ENCODE measurements around the gene IL36RN. TPM values are rescaled to one million over a fixed set of nuclear protein-coding genes. Genes with fewer than 3 reads are reported as not detected.
"Not testable (repeated sequence)": the region's sequence is repeated elsewhere in the genome, so short reads cannot be mapped to it uniquely, and the experiment has no call there.

The IL36RN gene
- total RNA-seq, 3 donors from 2014 or later = 0.61 to 3.9 (median 1.6) TPM

DNA sequence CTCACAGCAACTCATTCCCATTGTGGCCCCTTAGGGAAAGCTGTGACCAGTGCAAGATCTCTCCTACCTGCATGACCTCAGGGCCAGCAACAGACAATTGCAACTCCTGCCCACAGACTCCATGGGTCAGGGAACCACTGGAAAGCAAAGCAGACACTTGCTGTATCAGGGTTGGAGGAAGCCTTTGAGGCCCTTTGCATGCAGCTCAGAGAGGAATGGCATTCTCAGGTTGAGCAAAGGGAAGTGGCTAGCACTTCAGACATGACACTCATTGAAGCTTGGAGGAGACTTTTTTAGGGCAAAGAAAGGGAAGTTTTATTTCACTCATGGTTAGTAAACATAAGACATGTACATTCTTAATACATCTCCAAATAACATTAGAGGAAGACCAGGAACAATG is 30.9 kb downstream of the IL36RN start:
- ATAC-seq (no peak), DNase-seq (no peak)
- H3K27me3 Mint-ChIP-seq (ENCODE audit: low read depth) = peaks cover 2% of the 10 kb centered on the region
- no peaks in the 10 kb centered on the region for H3K4me1 Mint-ChIP-seq (ENCODE audit: low read depth)
- H3K36me3 Mint-ChIP-seq (ENCODE audit: insufficient read depth) = no peaks in the 10 kb centered on the region
- peaks cover under 1% of the 10 kb centered on the region for H3K9me3 Mint-ChIP-seq
- H3K4me3 Mint-ChIP-seq = no peak overlapping the region

- peaks cover 2% of the 10 kb centered on the region for H3K27me3 Mint-ChIP-seq (ENCODE audit: low read depth)
- no peaks in the 10 kb centered on the region for H3K36me3 Mint-ChIP-seq (ENCODE audit: insufficient read depth)
- no peak for DNase-seq
- H3K4me1 Mint-ChIP-seq (ENCODE audit: low read depth) = no peaks in the 10 kb centered on the region
- peaks cover 6% of the 10 kb centered on the region for H3K9me3 Mint-ChIP-seq
- no peak overlapping the region for H3K4me3 Mint-ChIP-seq
- ATAC-seq = no peak
Measured at GRCh38 chr2:113091231-113091896, 32.4 kb downstream of the IL36RN start.

DNA sequence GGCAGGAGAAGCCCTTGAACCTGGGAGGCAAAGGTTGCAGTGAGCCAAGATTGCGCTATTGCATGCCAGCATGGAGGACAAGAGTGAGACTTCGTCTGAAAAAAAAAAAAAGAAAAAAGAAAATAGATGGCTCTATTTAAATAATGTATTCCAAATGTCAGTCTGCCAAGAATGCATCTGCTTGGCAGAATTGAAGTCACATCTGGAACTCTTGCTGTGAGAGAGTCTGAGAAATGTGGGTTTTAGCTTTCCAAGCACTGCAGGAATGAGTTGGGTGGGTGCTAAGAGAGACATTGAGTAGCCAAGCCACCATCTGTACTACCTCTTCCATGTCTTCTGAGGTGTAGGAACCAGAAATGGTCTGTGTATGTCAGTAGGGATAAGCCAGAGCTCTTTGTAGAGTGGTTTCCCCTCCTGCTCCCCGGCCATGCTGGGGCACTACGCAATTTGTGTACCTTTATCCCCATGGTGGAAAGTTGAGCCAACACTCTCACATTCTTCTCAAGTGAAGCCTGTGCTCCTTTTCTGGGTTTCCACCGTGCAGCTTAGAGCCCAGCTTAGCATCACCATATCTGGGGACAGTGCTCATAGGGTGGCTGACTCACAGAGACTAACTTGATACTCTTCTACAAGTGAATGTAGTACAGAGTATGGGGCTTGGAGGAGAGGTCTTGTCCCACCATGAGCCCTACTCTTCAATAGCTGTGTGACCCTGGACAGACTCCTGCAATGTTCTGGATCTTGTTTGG is 34.0 kb downstream of the IL36RN start:
- Mint-ChIP-seq H3K4me1 (ENCODE audit: low read depth) (peaks cover 11% of the 10 kb centered on the region), H3K9me3 (peaks cover 14% of the 10 kb centered on the region), H3K36me3 (ENCODE audit: insufficient read depth) (no peaks in the 10 kb centered on the region), H3K27me3 (ENCODE audit: low read depth) (no peaks in the 10 kb centered on the region), H3K4me3 (no peak overlapping the region)
- no peak for DNase-seq
- no peak for ATAC-seq

GRCh38 chr2:113093613-113093977 is 34.6 kb downstream of the IL36RN start:
- no peaks in the 10 kb centered on the region for H3K36me3 Mint-ChIP-seq (ENCODE audit: insufficient read depth)
- DNase-seq (no peak), ATAC-seq (no peak)
- no peak overlapping the region for H3K4me3 Mint-ChIP-seq
- H3K27me3 Mint-ChIP-seq (ENCODE audit: low read depth) = no peaks in the 10 kb centered on the region
- H3K4me1 Mint-ChIP-seq (ENCODE audit: low read depth) = peaks cover 16% of the 10 kb centered on the region
- peaks cover 15% of the 10 kb centered on the region for H3K9me3 Mint-ChIP-seq

DNA sequence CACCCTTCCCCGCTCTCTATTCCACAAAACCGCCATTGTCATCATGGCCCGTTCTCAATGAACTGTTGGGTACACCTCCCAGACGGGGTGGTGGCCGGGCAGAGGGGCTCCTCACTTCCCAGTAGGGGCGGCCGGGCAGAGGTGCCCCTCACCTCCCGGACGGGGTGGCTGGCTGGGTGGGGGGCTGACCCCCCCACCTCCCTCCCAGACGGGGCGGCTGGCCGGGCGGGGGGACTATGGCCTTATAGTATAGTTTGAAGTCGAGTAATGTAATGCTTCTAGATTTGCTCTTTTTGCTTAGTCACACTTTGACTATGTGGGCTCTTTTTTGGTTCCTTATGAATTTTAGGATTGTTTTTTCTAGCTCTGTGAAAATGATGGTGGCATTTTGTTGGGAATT is 37.3 kb downstream of the IL36RN start:
- not testable (repeated sequence) for H3K4me3 Mint-ChIP-seq; H3K36me3 Mint-ChIP-seq (ENCODE audit: insufficient read depth); H3K27me3 Mint-ChIP-seq (ENCODE audit: low read depth); ATAC-seq; DNase-seq
- Mint-ChIP-seq H3K9me3 (peaks cover 15% of the 10 kb centered on the region), H3K4me1 (ENCODE audit: low read depth) (peaks cover 18% of the 10 kb centered on the region)

GRCh38 chr2:113096842-113097618 is 38.0 kb downstream of the IL36RN start:
- H3K36me3 Mint-ChIP-seq (ENCODE audit: insufficient read depth); H3K4me3 Mint-ChIP-seq; H3K27me3 Mint-ChIP-seq (ENCODE audit: low read depth); DNase-seq: not testable (repeated sequence)
- Mint-ChIP-seq H3K4me1 (ENCODE audit: low read depth) (peaks cover 18% of the 10 kb centered on the region), H3K9me3 (peaks cover 15% of the 10 kb centered on the region)
- peak in 1 of 2 donors; percentile 39 for ATAC-seq

DNA sequence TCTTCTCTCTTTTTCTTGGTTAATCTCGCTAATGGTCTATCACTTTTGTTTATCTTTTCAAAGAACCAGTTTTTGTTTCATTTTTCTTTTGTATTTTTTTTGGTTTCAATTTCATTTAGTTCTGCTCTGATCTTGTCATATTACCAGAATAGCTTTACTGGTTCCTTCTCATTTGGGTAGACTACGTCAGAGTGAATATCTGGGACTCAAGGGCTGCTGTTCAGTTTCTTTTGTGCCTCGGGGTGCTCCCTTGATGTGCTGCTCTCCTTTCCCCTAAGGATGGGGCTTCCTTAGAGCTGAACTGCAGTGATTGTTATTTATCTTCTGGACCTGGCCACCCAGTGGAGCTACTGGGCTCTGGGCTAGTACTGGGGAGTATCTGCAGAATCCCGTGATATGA is 39.0 kb downstream of the IL36RN start:
- Mint-ChIP-seq H3K4me1 (ENCODE audit: low read depth) (peaks cover 20% of the 10 kb centered on the region), H3K27me3 (ENCODE audit: low read depth) (peaks cover 1% of the 10 kb centered on the region), H3K9me3 (peaks cover 20% of the 10 kb centered on the region), H3K4me3 (peak overlapping the region; percentile 62), H3K36me3 (ENCODE audit: insufficient read depth) (no peaks in the 10 kb centered on the region)
- no peak for DNase-seq
- peak; percentile 94 for ATAC-seq

DNA sequence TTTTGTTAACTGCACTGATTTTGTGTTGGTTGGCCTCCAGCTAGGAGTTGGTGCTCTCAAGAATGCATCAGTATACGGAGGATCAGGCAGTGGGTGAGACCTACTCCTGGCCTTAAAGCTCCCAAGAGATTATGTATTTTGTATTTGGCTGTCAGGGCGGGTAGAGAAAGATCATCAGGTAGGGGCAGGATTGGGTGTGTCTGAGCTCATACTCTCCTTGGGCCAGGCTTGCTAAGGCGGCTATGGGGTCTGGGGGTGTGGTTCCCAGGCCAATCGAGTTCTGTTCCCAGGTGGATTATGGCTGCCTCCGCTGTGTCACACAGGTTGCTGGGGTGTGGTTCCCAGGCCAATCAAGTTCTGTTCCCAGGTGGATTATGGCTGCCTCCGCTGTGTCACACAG is 39.5 kb downstream of the IL36RN start:
- H3K4me1 Mint-ChIP-seq (ENCODE audit: low read depth) = peaks cover 23% of the 10 kb centered on the region
- peak overlapping the region; percentile 62 for H3K4me3 Mint-ChIP-seq
- no peaks in the 10 kb centered on the region for H3K36me3 Mint-ChIP-seq (ENCODE audit: insufficient read depth)
- DNase-seq (no peak), ATAC-seq (no peak)
- H3K27me3 Mint-ChIP-seq (ENCODE audit: low read depth) = peaks cover 1% of the 10 kb centered on the region
- H3K9me3 Mint-ChIP-seq = peaks cover 20% of the 10 kb centered on the region

GRCh38 chr2:113102133-113102532 is 43.1 kb downstream of the IL36RN start:
- Mint-ChIP-seq H3K4me1 (ENCODE audit: low read depth) (peaks cover 43% of the 10 kb centered on the region), H3K4me3 (no peak overlapping the region), H3K36me3 (ENCODE audit: insufficient read depth) (no peaks in the 10 kb centered on the region), H3K27me3 (ENCODE audit: low read depth) (peaks cover 1% of the 10 kb centered on the region), H3K9me3 (peaks cover 17% of the 10 kb centered on the region)
- no peak for DNase-seq
- no peak for ATAC-seq

GRCh38 chr2:113103277-113103676 is 44.3 kb downstream of the IL36RN start:
- ATAC-seq (no peak), DNase-seq (no peak)
- Mint-ChIP-seq H3K9me3 (peaks cover 9% of the 10 kb centered on the region), H3K27me3 (ENCODE audit: low read depth) (peaks cover 2% of the 10 kb centered on the region), H3K36me3 (ENCODE audit: insufficient read depth) (no peaks in the 10 kb centered on the region), H3K4me1 (ENCODE audit: low read depth) (peaks cover 32% of the 10 kb centered on the region), H3K4me3 (no peak overlapping the region)

GRCh38 chr2:113104054-113104611 is 45.1 kb downstream of the IL36RN start:
- peaks cover 6% of the 10 kb centered on the region for H3K27me3 Mint-ChIP-seq (ENCODE audit: low read depth)
- no peak overlapping the region for H3K4me3 Mint-ChIP-seq
- DNase-seq (no peak), ATAC-seq (peak; percentile 82 to 83)
- peaks cover 9% of the 10 kb centered on the region for H3K9me3 Mint-ChIP-seq
- H3K36me3 Mint-ChIP-seq (ENCODE audit: insufficient read depth) = no peaks in the 10 kb centered on the region
- peaks cover 29% of the 10 kb centered on the region for H3K4me1 Mint-ChIP-seq (ENCODE audit: low read depth)

DNA sequence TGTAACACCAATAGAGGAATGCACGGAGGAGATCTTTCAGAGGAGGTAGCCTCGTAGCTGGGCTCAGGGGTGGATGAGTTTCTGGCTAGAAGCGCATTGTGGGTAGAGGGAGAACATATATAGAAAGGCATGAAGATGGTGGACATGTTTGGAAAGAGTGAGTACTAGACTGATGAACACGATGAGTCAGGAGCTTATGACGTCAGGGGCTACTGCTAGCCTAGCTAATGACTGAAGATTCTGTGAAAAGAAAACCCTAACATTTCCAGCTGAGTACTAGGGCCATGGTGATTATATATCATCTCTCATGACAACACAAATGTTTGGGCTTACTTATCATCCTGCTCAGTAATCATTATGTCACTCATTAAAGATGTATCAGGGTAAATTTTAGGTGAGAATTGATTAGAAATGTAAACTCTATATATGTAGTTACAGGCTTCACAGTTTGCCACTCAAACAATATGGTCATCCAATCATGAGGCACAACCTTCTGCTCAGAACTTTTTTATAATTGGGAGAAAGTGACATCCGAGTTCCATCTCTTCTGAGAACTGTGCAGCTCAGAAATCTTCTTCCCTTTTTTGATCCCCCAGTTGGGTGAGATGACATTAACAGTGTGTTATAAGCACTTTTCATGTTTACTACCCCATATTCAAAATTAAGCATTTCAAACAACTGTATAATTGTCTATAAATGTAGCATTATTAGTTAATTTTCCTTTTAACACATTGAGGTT is 46.2 kb downstream of the IL36RN start:
- Mint-ChIP-seq H3K9me3 (peaks cover 9% of the 10 kb centered on the region), H3K27me3 (ENCODE audit: low read depth) (peaks cover 10% of the 10 kb centered on the region), H3K4me1 (ENCODE audit: low read depth) (peaks cover 29% of the 10 kb centered on the region), H3K36me3 (ENCODE audit: insufficient read depth) (no peaks in the 10 kb centered on the region), H3K4me3 (no peak overlapping the region)
- peak; percentile 29 for DNase-seq
- ATAC-seq = peak; percentile 65 to 70

- Mint-ChIP-seq H3K4me3 (no peak overlapping the region), H3K9me3 (no peaks in the 10 kb centered on the region), H3K27me3 (ENCODE audit: low read depth) (peaks cover 8% of the 10 kb centered on the region), H3K4me1 (ENCODE audit: low read depth) (peaks cover 5% of the 10 kb centered on the region), H3K36me3 (ENCODE audit: insufficient read depth) (no peaks in the 10 kb centered on the region)
- ATAC-seq (no peak), DNase-seq (no peak)
Measured at GRCh38 chr2:113111121-113111520, 52.1 kb downstream of the IL36RN start.

- H3K4me1 Mint-ChIP-seq (ENCODE audit: low read depth) = peaks cover 8% of the 10 kb centered on the region
- no peak for DNase-seq
- no peaks in the 10 kb centered on the region for H3K36me3 Mint-ChIP-seq (ENCODE audit: insufficient read depth)
- no peak overlapping the region for H3K4me3 Mint-ChIP-seq
- no peaks in the 10 kb centered on the region for H3K9me3 Mint-ChIP-seq
- no peak for ATAC-seq
- peaks cover 8% of the 10 kb centered on the region for H3K27me3 Mint-ChIP-seq (ENCODE audit: low read depth)
Measured at GRCh38 chr2:113111823-113112287, 52.9 kb downstream of the IL36RN start.
